GM12878 (cell line): Measurements from ENCODE around the gene KIRREL3.

Experiments
- BHLHE40 ChIP-seq, 2 experiments: fragments of 450-650 bp in 1 of 2; IDR thresholded peaks; 2 replicates each; pipeline ENCODE4 v1.6.1; 2011 to 2017; ENCODE audit warnings: low read depth in 2 of 2, borderline replicate concordance in 1 of 2, improper control_type of control experiment in 1 of 2, low read length in 1 of 2, mild to moderate bottlenecking in 1 of 2
- EZH2 ChIP-seq: IDR thresholded peaks from 2 replicates; pipeline ENCODE4 v1.6.1; 2012; ENCODE audit warnings: low read depth, mild to moderate bottlenecking, control low read depth, inconsistent platforms, low read length, borderline replicate concordance; ENCODE audit not compliant: control insufficient read depth
- SMC3 ChIP-seq: IDR thresholded peaks from 2 replicates; pipeline ENCODE4 v1.6.1; 2011; ENCODE audit warnings: low read length, improper control_type of control experiment, borderline replicate concordance
- YY1 ChIP-seq: IDR thresholded peaks from 2 replicates; pipeline ENCODE4 v1.6.1; 2011; ENCODE audit warnings: low read depth, mild to moderate bottlenecking, low read length
- ZNF24 ChIP-seq: fragments of 450-650 bp; IDR thresholded peaks from 2 replicates; pipeline ENCODE4 v1.6.1; 2017; ENCODE audit warnings: antibody characterized with exemption, mild to moderate bottlenecking
- TF ChIP-seq, protein P1 (sequence below), 3 experiments: IDR thresholded peaks in 2 of 3; conservative IDR thresholded peaks in 1 of 3; 2 replicates each; pipeline ENCODE4 v1.5.1; 2011; ENCODE audit warnings: low read depth in 3 of 3, low read length in 3 of 3, mild to moderate bottlenecking in 3 of 3, control low read depth in 2 of 3, moderate library complexity in 2 of 3, inconsistent platforms in 1 of 3, mixed read lengths in 1 of 3; ENCODE audit not compliant: control insufficient read depth in 2 of 3, insufficient read depth in 1 of 3; ENCODE audit errors: extremely low read depth in 1 of 3

DNA sequence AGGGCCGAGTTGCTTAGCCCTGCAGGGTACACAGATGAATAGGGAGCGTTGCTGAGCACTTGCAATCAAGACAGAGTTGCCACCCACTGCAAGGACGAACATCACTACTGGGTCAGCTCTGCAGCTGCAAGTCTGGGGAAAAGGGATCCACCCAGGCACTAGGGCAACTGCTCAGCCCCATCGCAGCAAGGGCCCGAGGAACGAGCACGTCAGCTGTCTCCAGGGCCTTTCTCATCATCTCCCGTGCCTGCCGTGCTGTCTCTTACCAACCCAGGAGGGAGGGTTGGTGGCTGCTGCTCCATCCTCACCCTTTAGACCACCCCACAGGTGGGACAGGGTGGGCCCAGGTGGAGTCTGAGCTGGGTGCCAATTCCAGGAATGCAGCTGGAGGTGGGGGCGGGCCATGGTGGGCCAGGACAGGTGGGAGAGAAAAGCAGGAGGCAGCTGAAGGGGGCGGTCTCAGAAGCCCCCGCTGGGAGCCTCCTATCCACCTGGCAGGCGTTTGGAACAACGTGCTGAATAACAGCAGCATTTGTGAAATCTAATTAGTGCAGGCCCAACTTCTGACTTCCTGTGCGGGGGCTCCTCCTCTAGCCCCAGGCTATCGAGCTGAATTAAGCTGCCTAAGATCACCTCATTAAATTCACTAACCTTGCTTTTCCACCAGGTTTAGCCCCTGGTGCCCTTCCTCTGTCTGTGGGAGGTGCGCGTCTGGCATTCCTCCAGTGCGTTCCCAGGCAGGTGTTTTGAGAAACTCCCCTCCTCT lies 392.6 kb downstream of the KIRREL3 start:
- TF ChIP-seq SMC3 (no peak), EZH2 (no peak), YY1 (no peak), BHLHE40 (IDR thresholded peaks at IDR 0.05; ENCODE audit: borderline replicate concordance in 1 of 2, low read depth in 2 of 2, low read length in 1 of 2) (no peak), ZNF24 (no peak)
- TF ChIP-seq, protein P1, sequence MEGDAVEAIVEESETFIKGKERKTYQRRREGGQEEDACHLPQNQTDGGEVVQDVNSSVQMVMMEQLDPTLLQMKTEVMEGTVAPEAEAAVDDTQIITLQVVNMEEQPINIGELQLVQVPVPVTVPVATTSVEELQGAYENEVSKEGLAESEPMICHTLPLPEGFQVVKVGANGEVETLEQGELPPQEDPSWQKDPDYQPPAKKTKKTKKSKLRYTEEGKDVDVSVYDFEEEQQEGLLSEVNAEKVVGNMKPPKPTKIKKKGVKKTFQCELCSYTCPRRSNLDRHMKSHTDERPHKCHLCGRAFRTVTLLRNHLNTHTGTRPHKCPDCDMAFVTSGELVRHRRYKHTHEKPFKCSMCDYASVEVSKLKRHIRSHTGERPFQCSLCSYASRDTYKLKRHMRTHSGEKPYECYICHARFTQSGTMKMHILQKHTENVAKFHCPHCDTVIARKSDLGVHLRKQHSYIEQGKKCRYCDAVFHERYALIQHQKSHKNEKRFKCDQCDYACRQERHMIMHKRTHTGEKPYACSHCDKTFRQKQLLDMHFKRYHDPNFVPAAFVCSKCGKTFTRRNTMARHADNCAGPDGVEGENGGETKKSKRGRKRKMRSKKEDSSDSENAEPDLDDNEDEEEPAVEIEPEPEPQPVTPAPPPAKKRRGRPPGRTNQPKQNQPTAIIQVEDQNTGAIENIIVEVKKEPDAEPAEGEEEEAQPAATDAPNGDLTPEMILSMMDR (IDR thresholded peaks at IDR 0.05 in 2 of 3, conservative IDR thresholded peaks at IDR 0.05 in 1 of 3; ENCODE audit: control insufficient read depth in 2 of 3, extremely low read depth in 1 of 3, insufficient read depth in 1 of 3, low read depth in 3 of 3, low read length in 3 of 3), result no peak
